GM18526 (cell line): ENCODE results near the gene KIF23.

ENCODE experiments used
- POLR2A ChIP-seq: IDR thresholded peaks from 3 replicates; pipeline ENCODE4 v1.6.1; 2011; ENCODE audit not compliant: insufficient read length; ENCODE audit errors: extremely low read depth

KIF23 gene

DNA sequence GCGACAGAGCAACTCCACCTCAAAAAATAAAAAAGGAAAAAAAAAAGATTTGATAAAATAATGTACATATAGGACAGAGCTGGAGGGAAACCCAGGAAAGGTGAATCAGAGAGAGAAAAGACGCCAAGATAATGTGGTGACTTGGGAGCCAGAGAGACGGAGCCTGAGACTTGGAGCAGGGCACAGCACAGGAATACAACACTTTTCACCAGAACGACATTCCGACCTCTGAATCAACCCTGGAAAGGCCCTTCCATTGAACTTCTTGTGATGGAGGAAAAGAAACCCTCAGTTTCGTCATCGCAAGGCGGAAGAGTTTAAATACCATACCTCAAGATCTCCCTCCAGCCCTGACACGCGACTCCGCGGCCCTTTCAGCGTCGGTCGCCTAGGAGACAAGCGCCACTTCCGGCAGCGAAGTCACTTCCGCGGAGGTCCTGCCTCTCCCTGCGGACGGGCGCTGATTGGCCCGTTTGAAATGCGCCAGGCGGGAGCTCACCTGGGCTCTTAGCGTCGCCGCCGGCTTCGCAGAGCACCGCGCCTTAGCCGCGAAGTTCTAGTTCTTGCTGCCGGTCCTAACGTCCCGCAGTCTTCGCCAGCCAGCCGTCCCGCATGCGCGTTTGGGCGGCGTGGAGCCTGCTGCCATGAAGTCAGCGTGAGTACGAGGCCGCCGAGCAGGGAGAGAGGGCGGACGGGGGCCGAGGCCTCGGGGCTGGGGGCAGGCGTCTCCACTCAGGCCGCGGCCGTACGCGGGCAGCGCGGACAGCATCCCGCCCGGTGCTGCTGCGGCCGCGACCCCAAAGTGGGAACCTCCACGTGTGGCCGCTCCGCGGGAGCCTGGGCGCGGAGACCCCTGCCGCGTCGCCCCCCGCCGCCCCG, at the start of gene KIF23:
KIF23 (plus strand) TSS at position 528 of the 879 bp plus-strand sequence; CDS start at position 645, 117 bp downstream.
- peak; percentile 67 for TF ChIP-seq POLR2A

DNA sequence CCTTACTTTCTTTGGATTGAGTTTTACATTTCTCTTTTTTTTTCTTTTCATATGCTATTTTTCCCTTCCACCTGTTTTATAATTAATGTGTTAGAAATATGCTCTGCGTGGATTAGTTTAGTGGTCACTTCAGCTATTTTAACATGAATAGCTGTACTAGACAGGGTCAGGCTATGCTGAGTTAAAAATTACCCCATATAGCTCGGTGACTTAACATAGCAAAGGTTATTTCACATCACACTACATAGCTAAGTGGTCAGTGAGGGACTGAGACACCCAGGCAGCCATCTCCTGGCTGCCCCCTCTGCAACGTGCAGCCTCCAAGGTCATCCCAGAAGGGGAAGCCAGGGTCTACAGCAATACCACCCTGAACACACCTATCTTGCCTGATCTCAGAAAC, 46.9 kb upstream of the KIF23 start:
- no peak for TF ChIP-seq POLR2A

- TF ChIP-seq POLR2A: no peak
Measured at GRCh38 chr15:69369631-69370030, 44.5 kb upstream of the KIF23 start.

DNA sequence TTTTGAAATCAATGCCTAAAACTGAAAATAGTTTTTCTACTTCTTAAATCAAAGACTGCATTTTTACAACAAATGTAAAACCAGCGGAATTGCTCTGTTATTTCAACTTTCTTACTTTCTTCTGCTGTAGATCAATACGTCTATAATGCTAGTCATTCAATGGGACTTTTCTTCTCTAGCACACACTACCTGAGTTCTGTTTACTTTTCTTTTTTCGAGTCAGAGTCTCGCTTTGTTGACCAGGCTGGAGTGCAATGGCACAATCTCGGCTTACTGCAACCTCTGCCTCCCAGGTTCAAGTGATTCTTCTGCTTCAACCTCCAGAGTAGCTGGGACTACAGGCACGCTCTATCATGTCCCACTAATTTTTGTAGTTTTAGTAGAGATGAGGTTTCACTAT, 40.7 kb upstream of the KIF23 start:
- TF ChIP-seq POLR2A: no peak

DNA sequence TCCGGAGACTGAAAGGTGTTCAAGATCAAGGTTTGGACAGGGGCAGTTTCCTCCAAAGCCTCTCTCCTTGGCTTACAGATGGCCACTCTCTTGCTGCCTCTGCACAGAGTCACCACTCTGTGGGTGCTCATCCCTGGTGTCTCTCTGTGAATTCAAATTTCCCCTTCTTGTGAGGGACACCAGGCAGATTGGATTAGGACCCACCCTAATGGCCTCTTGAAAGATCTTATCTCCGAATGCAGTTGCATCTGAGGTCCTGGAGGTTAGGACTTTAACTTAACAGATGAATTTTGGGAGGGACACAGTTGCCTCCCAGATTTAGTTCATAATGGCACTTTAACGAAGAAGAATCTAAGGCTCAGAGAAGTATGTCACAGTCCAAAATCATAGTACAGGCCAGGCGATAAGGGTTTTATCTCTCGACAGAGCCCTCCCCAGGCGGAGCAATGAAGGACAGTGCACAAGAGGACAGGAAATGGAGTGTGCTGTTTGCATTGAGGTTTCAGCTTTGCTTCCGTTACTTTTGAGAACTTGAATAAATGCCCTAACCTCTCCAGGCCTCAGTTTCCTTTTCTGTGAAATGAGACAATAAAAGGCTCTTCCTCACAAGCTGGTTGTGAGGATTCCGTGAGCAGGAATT, 38.9 kb upstream of the KIF23 start:
- TF ChIP-seq POLR2A: no peak

DNA sequence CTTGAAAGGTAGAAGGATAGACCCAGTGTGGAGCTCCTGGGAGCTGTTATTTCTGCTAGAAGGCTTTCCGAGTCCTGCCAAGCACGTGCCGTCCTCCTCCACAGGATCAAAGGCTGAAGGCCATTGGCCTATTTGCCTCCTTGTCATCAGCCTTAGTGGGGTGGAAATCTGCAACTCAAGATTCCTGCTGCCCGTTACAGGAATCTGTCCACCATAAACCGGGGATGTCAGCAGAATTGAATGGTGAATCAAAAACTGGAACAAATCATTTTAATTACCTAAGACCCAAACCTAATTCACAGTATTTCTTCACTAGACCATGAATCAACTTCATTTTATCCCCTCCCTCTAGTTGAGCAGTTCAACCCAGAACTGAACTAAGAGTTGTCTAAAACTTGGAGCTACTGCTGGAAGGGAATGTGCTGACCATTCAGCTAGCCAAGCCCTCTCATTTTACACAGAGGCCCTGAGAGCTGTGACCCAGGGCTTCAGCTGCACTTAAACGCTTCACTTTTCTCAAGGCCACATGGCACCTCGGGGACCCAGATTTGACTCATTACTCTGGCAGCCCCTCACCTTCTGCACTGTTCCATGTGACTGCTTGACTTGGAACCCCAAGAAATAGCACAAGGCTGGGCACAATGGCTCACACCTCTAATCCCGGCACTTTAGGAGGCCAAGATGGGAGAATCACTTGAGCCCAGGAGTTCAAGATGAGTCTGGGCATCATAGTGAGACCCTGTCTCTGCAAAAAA, 36.8 kb upstream of the KIF23 start:
- TF ChIP-seq POLR2A: no peak

GRCh38 chr15:69380100-69380725, 33.9 kb upstream of the KIF23 start:
- no peak for TF ChIP-seq POLR2A

DNA sequence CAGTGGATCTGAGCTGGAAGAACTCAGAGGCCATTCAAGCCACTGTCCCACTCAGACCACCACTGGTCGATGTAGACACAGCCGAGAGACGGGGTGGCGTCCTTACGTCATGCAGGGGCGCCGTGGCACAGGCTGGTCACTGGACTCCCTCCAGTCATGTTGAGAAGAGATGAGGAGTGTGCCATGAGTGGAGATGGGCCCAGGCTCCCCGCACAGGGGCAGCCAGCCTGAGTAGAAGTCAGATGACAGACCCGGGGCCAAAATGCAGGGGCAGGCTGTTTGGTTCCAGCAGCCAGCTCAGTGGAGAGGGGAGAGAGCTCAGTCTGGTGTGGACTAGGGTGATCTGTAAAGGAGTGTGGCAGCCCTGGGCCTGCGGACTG, 33.4 kb upstream of the KIF23 start:
- TF ChIP-seq POLR2A: no peak

DNA sequence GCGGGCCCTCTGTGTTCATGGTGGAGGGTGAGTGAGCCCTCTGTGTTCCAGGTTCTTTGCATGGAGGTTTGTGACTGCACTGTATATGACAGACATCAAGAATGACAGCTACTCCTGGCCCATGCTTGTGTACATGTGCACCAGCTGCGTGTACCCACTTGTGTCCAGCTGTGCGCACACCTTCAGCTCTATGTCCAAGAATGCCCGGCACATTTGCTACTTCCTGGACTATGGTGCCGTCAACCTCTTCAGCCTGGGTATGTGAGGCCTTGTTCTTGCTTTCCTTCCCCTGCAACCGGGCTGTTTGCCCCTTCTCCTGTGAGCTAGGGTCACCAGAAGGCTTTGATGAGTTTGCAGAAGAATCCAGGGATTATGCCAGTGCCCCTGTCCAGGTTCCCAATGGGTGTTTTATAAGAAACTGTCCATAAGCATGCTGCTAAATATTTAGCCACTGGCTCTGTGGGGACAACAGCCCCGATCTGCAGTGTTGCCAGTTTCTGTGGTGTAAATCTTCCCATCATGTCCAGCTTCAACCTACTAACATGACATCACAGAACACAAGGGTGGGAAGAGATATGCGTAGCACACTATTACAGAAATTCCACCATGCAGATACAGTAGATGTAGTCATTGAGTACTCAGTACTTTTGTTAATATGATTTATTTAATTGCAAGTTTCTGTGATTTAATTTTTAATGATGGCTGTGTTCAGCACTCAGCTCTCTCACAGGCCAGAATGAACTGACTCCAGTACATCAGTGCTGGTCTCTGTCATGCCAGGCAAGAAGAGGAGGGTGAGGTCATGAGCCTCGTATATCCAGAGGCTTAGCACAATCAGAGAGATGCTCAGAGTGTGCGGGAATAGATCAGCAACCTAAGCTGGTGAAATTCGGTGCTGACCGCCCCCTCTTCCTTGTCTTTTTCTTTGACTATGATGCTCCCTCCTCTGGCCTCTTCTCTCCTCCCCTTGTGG, 29.2 kb upstream of the KIF23 start:
- no peak for TF ChIP-seq POLR2A

DNA sequence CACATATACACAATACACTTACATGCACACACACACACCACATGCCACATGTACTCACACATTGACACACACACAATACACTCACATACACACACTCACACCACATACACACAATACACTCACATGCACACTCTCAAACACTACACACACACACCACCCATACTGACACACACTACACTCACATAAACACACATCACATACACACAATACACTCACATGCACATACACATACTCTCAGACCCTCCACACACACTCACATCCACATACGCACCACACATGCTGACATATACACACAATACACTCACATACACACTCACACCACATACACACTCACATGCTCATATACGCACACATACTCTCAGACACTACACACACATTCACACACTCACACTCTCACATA, 28.3 kb upstream of the KIF23 start:
- no peak for TF ChIP-seq POLR2A

- no peak for TF ChIP-seq POLR2A
Measured at GRCh38 chr15:69386284-69386683, 27.9 kb upstream of the KIF23 start.

DNA sequence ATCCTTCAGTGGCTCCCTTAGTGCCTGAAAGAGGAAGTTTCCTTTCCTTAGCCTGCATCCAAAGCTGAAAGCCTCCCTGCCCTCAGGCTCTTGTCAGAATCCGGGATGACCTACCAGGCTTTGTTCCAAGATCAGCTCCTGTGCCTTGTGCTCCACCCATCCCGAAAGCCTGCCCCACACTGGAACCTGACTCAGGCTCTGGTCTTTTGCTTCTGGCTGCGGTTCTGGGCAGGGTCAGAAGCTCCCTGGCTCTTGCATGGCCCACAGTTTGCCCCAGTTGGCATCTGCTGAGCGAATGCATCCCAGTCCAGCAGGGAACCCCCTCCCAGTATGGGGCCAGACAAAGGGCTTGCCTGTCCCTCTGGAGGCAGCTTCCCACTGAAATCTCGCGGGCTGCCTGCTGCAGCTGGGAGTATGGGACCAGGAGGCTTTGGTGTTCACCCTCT, 25.9 kb upstream of the KIF23 start:
- TF ChIP-seq POLR2A: no peak

DNA sequence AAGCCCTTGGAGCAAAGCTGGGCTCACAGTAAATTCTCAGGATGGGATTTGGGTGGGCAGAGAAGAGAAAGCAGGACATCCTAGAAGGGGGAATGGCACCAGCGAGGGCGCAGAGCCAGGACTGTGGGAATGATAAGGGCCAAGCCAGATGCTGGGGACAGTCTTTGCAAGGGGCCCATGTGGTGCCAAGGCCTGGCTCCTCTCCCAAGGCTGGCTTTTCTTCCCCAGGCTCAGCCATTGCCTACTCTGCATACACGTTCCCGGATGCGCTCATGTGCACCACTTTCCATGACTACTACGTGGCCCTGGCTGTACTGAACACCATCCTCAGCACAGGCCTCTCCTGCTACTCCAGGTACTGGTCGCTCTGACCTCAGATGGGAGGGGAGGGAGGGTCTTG, 24.7 kb upstream of the KIF23 start:
- TF ChIP-seq POLR2A: no peak

GRCh38 chr15:69390575-69390974, 23.6 kb upstream of the KIF23 start:
- TF ChIP-seq POLR2A: no peak
